T1000 (cell line): ENCODE data around the gene SSTR3.
"Not testable (repeated sequence)": the region's sequence is repeated elsewhere in the genome, so short reads cannot be mapped to it uniquely, and the experiment has no call there.

ENCODE experiments used
- DNase-seq: peaks from one replicate; lab custom pipeline; 2025; ENCODE audit warnings: mixed read lengths; lab: John Stamatoyannopoulos, UW

Gene SSTR3

GRCh38 chr22:37242395-37242918 lies 30.2 kb upstream of the SSTR3 start:
- no peak for DNase-seq

DNA sequence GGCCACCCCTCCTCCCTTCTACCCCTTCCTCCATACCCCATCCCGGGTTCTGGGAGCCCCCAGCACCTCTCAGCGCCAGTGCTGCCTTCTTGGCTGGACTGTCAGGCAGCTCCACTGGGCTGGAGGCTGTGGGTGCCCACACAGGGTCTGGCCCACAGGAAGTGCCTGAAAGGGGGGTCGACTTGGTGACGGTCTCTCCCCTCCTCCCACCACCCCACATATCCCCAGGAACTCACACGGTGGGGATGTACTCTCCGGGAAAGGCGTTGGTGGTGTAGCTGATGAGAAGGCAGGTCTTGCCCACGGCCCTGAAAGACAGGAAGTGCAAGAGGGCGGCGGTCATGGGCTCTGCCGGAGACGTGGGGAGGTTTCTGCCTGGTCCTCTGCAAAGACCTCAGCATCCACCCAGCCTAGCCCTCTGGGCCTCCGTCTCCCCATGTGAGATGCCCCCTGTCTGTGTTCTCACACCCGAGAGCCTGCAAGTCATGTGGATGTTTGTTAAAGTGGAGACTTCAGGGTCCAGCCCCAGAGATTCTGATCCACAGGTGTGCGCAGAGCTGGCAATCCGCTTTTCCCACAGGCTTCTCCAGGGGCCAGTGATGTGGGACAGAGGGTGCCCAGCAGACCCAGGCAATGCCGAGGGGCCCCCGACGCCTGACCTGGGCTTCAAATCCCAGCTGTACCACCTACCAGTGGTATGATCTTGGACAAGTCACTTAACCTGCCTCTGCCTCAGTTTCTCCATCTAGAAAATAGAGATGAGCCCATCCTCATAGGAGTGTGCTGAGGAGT lies 29.3 kb upstream of the SSTR3 start:
- DNase-seq, result no peak

DNA sequence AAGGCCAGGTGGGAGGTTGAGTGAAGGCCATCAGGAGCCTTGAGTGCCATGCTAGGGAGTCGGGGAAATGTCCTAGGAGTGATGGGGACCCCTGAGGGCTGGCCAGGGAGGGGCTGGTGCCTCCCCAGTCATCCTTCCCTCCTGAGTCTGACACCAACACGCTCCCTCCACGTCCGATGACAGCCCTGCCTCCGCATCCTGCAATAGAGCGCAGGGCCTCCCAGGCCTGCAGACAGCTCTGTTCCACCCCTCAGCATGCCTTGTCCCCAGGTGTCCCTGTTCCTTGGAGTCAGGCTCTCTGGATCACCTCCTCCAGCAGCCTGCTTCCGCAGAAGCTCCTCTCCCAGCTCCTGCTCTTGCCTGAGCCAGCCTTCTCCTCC lies 28.7 kb upstream of the SSTR3 start:
- no peak for DNase-seq

- DNase-seq, result no peak
Measured at GRCh38 chr22:37240240-37240940, 28.1 kb upstream of the SSTR3 start.

DNA sequence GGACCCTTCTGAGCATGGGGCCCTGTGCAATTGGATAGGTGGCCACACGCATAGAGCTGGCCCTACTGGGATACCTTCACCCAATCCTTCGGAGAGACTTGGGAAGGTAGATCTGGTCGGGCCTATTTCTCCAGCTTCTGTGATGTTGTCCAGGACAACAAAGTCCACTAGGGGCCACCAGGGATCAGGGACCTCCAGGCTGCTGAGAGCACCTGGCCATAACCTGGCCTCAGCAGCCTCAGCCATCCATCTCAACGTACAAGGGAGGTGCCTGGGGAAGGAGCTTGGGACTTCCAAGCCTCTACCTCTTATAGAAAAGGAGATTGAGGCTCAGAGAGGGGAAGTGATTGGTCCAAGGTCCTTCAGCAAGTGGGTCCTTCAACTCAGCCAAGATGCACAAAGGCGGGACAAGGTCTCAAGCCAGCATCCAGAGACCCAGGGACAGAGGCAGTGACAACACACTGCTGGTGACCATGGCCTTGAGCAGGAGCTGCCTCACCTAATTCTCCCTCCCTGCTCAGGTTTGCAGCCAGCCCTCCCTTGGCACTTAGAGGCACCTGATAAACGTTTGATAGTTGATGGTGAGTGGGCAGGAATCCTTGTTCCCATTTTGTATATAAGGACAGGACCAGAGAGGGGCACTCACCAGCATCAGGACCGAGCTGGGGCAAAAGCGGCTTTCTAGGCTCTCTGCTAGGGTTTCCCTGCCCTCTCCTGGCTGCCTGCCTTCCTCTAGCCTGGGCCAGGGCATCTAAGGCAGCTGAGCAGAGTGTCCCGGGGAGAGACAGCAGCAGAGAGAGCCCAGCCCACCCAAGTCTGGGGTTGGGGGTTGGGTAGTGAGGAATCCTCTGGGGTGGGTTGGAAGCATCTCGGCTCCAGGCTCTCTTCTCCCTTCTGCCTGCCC lies 27.3 kb upstream of the SSTR3 start:
- no peak for DNase-seq

DNA sequence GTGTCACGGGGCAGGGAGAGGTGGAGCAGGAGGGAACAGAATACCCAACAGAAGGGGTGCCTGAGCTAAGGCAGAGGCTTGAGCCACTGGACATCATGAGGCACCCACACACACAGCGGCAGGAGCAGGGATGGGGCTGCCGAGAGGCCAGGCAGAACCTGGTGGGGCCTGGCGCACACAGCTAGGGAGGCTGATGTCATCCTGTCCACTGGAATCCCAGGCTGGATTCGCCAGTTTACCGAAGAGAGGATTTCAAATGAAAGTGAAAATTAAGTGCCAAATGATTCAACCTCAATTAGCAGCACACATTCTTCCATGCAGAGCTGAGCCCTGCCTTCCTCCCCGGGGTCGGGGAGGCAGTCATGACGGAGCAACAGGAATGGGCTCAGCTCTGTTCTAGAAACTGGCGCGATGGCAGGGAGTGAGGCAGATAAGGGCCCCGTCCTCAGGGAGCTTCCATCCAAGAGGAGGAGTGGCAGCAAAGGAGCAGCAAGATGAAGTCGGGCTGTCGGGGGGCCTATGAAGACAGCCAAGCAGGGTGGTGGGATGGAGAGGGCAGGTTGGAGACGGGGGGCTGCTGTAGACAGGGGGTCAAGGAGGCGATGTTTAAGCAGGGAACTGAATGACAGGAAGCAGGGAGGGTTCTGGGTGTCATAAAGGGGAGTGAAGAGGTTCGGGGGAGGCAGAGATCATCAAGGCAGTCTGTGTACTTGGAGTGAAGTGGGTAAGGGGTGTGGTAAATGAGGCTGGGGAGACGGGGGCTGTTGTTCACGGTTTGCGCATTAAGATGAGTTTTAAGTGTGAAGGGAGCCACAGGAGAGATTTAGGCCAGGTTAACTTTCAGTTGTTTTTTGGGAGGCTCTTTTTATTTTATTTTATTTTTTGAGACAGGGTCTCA lies 25.3 kb upstream of the SSTR3 start:
- DNase-seq, result no peak

- no peak for DNase-seq
Measured at GRCh38 chr22:37235897-37236607, 23.8 kb upstream of the SSTR3 start.

- no peak for DNase-seq
Measured at GRCh38 chr22:37234736-37235711, 22.7 kb upstream of the SSTR3 start.

- no peak for DNase-seq
Measured at GRCh38 chr22:37233751-37234631, 21.7 kb upstream of the SSTR3 start.

DNA sequence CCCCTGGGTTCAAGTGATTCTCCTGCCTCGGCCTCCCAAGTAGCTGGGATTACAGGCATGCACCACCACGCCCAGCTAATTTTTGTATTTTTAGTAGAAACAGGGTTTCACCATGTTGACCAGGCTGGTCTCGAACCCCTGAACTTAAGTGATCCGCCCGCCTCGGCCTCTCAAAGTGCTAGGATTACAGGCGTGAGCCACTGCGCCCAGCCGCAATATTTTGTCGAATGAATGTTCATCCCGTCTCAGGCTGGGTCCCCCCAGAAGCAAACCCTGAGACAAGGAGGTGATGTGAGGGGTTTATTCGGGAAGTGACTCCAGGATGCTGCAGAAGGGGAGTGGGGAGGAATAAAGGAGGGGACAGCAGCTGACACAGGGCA lies 21.1 kb upstream of the SSTR3 start:
- not testable (repeated sequence) for DNase-seq

DNA sequence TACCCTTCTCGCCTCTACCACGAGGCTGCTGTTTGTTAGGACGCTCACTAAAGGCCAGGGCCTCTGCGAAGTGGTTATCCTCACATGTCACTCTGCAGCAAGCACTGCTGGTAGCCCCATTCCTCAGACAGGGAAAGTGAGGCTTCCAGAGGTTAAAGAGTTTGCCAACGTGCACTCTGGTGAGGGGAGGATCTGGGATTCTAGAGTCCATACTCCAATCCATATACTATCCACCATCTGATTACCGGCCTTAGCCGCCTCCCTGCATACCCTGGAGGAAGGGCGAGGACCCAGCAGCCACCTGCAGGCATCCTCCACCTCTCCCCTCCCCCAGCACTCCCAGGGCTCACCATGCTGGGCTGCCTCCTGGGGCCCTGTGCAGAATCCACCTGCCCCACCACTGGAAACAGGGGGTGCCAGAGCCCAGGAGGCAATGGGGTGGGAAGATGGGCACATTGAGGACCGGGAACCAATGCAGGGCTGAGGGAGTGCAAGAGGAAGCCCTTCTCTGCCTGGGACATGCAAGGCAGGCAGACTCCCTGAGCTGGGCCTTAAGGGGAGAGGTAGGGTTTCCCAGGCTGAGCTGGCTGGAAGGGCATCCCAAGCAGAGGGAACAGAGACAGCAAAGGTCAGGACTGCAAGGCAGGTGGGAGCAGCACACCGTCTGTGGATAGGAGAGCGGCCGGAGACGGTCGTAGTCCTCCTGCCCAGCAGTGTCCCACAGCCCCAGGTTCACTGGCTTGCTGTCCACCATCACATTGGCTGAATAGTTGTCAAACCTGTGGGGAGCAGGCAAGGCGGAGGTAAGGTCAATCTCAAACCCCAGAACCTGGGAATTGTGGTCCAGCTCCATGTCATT lies 20.1 kb upstream of the SSTR3 start:
- DNase-seq, result no peak

DNA sequence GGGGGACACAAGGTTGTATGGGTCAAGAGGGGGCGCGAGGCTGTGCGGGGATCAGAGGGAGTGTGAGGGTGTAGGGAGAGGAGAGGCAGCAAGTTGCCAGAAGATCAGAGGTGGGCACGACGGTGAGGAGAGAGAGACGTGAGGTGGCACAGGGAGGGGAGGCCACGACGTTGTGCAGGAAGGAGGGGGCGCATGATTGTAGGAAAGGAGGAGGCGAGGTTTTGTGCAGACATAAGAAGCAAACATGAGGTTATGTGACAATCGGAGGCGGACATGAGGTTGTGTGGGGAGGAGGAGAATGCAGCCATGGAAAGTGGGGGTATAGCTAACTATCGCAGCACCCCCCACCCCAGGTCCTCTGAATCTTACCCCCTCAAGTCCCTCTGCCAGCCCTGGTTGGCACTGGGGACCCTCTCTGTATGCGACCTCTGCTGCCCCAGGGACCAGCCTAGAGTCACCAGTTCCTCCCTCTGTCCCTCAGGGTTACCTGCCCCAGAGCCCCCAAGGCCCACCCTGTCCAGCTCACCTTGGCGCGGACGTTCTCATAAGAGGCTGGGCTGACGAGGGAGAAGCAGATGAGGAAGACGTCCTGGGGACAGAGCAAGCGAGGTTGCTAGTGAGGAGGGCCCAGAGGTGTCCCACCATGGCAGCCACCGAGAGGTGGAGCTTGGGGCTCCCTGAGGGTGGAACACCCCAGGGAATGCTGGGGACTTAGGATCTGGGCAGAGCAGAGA lies 19.3 kb upstream of the SSTR3 start:
- DNase-seq, result no peak

- no peak for DNase-seq
Measured at GRCh38 chr22:37230673-37231405, 18.6 kb upstream of the SSTR3 start.

GRCh38 chr22:37229805-37230672 lies 17.8 kb upstream of the SSTR3 start:
- peak; percentile 21 for DNase-seq
